Measurements from ENCODE around the gene DNMBP.

- no peak for TF ChIP-seq CTCF (IDR thresholded peaks at IDR 0.05; ENCODE audit: extremely low read depth in 1 of 2, insufficient read depth in 1 of 2, low read depth in 1 of 2, low read length in 2 of 2)
- TF ChIP-seq POLR2A (IDR thresholded peaks at IDR 0.05; ENCODE audit: low read depth, low read length): no peak
- no peak for TF ChIP-seq EZH2 (IDR thresholded peaks at IDR 0.05; ENCODE audit: borderline replicate concordance, low read depth, low read length, severe bottlenecking)
- no peak for TF ChIP-seq JUN (IDR thresholded peaks at IDR 0.05; ENCODE audit: borderline replicate concordance, insufficient read depth, insufficient read length, low read depth)
- no peak for TF ChIP-seq MYC (IDR thresholded peaks at IDR 0.05; ENCODE audit: low read depth, low read length)
- TF ChIP-seq POLR2AphosphoS5 (IDR thresholded peaks at IDR 0.05; ENCODE audit: insufficient read depth, low read depth, low read length): no peak
These were observed 71.2 kb downstream of the DNMBP start for GRCh38 chr10:99938563-99938962.

All from endothelial cell of umbilical vein (primary cell).